Transverse colon (tissue), 4 donors: ENCODE measurements around the gene APOL1.

Source experiments
- CTCF ChIP-seq, 5 experiments: fragments of 200-600 bp in 3 of 5; fragments of 450-650 bp in 2 of 5; sonication (generic) in 3 of 5; IDR thresholded peaks; 1 replicate in 2 of 5; 2 replicates in 3 of 5; pipeline ENCODE4 v1.5.1; 2016 to 2017; ENCODE audit warnings: antibody characterized with exemption in 5 of 5, inconsistent platforms in 3 of 5, mild to moderate bottlenecking in 2 of 5, moderate library complexity in 1 of 5
- EP300 ChIP-seq: sonication (generic); formaldehyde crosslinking; IDR thresholded peaks from one replicate; pipeline ENCODE4 v1.6.1; 2017; ENCODE audit warnings: antibody characterized with exemption, low read depth
- POLR2A ChIP-seq: fragments of 450-650 bp; IDR thresholded peaks from one replicate; pipeline ENCODE4 v1.6.1; 2016; ENCODE audit warnings: antibody characterized with exemption, mild to moderate bottlenecking, moderate library complexity
- POLR2AphosphoS5 ChIP-seq, 3 donors: sonication (generic); formaldehyde crosslinking; IDR thresholded peaks; one replicate each; pipeline ENCODE4 v1.6.1; 2016; ENCODE audit warnings: antibody characterized with exemption in 3 of 3

DNA sequence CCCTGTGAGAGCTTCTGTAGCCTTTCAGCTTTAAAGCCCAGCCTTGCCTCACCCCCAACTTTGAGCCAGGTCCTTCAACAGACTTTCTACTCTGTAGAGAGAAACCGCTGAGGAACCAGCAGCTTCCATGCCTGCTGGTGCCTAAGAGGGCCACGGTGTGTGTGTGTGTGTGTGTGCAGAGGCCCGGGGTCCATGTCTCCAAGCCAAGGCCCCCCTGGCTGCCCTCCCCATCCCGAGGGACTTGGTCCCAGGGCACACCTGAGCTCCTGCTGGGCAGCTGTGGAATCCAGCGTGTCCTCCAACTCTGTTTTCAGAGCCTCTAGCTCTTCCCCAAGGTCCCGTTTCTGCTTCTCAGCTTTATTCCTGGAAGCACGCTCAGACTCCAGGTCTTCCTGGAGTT, 42.3 kb downstream of the APOL1 start:
- no peak for TF ChIP-seq POLR2A
- no peak for TF ChIP-seq CTCF (IDR thresholded peaks at IDR 0.05)
- TF ChIP-seq POLR2AphosphoS5 (IDR thresholded peaks at IDR 0.05), result no peak
- no peak for TF ChIP-seq EP300
